ENCODE measurements around the gene RAB1A.
"Not testable (repeated sequence)": the region's sequence is repeated elsewhere in the genome, so short reads cannot be mapped to it uniquely, and the experiment has no call there.

Gene RAB1A

DNA sequence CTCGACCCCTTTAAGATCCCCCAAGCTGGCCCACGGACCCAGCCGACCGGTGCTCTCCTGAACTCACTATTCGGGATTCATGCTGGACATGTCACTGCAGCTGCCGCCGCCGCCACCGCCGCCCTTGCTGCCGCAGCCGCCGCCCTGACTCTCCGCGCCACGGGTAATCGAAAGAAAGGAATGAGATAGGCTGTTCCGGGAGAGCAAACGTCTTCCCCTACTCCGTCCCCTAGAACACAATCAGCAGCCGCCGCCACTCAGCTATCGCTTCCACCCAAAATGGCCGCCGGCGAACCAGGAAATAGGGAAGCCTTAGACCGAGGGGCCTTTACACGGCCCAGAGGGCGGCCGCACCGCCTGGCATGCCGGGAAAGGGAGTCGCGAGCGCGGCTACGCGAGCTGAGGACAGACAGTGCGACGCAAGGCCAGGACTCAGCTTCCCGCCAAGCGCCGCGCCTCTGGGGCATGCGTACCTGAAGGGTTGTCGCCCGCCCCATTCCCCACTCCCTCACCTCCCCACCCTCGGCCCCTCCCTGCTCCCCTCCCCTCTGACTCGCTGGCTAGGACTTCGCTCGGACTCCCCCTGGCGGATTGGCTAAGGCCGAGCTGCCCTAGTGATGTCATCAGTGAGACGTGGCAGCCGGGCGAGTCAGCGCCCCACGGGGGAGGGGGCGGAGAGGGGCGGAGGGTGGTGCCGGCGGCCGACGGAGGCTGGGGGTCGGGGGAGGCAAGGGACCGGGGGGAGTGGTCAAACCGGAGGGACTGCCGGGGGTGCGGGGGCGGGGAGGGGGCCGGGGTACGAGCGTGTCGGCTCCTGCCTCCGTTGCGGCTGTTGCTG is at the start of gene RAB1A:
Gene RAB1A, minus strand, starts transcription at position 281 of the 838 bp plus-strand sequence. Its CDS starts 191 bp downstream, at position 90.
- peak; percentile 100 for DNase-seq (ENCODE audit: low read depth)
- peak within 1 kb of the TSS; percentile 99 for H3K4me3 ChIP-seq (ENCODE audit: low read length)
- TF ChIP-seq, protein P1, sequence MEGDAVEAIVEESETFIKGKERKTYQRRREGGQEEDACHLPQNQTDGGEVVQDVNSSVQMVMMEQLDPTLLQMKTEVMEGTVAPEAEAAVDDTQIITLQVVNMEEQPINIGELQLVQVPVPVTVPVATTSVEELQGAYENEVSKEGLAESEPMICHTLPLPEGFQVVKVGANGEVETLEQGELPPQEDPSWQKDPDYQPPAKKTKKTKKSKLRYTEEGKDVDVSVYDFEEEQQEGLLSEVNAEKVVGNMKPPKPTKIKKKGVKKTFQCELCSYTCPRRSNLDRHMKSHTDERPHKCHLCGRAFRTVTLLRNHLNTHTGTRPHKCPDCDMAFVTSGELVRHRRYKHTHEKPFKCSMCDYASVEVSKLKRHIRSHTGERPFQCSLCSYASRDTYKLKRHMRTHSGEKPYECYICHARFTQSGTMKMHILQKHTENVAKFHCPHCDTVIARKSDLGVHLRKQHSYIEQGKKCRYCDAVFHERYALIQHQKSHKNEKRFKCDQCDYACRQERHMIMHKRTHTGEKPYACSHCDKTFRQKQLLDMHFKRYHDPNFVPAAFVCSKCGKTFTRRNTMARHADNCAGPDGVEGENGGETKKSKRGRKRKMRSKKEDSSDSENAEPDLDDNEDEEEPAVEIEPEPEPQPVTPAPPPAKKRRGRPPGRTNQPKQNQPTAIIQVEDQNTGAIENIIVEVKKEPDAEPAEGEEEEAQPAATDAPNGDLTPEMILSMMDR (IDR thresholded peaks at IDR 0.05; ENCODE audit: insufficient read depth, low read depth, low read length, missing control alignments) = peak; percentile 38

DNA sequence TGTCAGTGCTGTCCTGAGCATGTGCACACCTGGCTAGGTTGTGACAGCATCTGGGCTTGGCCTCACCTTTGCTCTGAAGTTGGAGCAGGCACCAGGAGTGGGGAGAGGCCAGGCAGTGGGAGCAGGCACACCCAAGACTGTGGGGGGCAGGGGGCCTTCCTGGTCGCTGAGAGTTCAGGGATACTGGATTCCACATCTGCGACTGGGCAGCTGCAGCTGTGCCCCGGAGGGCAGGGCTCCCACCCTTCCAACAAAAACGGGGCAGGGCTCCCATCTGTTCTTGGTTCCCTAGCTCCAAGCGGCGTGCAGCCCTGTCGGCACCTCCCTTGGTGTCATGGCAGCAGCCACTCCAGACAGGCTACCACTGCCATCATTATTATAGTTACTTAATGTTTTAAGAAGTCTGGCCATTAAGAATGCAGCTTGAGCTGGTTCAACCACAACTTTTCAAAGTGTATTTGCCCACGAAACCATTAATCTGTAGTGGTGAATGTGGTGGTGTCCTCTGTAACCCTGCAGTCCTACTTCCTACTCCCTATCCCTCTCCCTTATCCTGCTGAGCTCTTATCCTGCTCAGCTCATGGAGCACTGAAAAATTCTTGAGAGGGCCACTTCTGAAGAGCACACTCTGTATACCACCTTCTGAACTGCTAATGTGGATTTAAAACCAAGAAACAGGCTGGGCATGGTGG is 48.0 kb upstream of the RAB1A start:
- H3K4me3 ChIP-seq (ENCODE audit: low read length) = no peak overlapping the region
- no peak for DNase-seq (ENCODE audit: low read depth)
- TF ChIP-seq, protein P1 (IDR thresholded peaks at IDR 0.05; ENCODE audit: insufficient read depth, low read depth, low read length, missing control alignments) = no peak

DNA sequence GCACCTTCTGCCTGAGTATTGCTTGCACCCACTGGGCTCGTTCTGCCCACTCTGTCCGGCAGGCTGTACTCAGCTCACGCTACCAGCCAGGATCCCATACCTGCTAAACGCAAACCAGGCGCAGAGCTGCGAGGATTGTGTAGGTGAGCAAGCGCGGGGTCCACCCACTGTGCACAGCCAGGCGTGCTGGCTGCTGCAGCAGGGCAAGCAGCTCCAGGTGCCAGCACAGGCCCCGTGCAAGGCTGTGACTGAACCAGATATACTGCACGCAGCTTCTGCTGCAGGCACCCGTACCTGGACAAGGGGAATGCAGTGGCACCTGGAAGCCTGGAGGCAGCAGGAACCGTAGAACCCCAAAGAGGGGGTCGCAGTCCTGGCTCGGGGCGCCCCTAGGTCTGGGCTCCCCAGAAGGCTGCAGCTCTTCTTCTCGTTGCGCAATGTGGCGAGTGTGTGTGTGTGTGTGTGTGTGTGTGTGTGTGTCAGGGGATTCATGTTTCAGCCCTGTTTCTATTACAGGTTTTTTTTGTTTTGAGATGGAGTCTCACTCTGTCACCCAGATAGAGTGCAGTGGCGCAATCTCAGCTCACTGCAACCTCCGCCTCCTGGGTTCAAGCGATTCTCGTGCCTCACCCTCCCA is 46.1 kb upstream of the RAB1A start:
- DNase-seq (ENCODE audit: low read depth) = no peak
- TF ChIP-seq, protein P1 (IDR thresholded peaks at IDR 0.05; ENCODE audit: insufficient read depth, low read depth, low read length, missing control alignments) = no peak
- no peak overlapping the region for H3K4me3 ChIP-seq (ENCODE audit: low read length)

DNA sequence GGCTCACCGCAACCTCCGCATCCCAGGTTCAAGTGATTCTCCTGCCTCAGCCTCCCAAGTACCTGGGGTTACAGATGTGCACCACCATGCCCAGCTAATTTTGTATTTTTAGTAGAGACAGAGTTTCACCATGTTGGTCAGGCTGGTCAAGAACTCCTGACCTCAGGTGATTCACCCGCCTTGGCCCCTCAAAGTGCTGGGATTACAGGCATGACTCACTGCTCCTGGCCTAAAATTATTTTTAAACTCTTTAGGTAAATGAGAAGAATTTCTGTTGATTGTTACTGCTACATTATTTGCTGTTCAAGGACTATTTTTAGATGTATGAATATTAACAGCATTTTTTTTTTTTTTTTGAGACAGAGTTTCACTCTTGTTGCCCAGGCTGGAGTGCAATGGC is 44.1 kb upstream of the RAB1A start:
- not testable (repeated sequence) for H3K4me3 ChIP-seq (ENCODE audit: low read length)
- DNase-seq (ENCODE audit: low read depth) = peak; percentile 43

DNA sequence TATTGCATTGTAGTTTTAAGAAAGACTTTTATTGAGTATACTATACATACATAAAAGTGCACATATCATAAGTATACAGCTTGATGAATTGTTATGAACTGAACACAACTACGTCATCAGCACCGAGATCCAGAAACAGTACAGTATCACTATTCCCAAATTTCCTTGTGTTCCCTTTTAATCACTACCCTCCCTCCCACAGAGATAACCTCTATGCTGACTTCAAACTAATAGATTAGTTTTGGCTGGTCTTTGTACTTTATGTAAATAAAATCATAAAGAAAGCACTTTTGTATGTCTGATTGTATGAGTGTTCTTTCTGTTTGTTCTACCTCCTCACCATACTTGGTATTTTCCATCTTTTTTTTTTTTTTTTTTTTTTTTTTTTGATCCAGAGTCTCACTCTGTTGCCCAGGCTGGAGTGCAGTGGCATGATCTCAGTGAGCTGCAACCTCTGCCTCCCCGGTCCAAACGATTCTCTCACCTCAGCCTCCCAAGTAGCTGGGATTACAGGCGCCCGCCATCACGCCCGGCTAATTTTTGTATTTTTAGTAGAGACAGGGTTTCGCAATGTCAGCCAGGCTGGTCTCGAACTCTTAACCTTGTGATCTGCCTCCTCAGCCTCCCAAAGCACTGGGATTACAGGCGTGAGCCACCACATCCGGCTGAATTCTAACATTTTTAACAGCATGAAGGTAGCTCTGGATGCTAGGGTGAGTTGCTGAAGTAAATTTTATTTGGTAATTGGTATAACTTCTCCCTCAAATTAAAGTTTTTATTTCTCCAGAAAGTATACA is 43.3 kb upstream of the RAB1A start:
- no peak overlapping the region for H3K4me3 ChIP-seq (ENCODE audit: low read length)
- TF ChIP-seq, protein P1 (IDR thresholded peaks at IDR 0.05; ENCODE audit: insufficient read depth, low read depth, low read length, missing control alignments) = no peak
- DNase-seq (ENCODE audit: low read depth) = no peak

DNA sequence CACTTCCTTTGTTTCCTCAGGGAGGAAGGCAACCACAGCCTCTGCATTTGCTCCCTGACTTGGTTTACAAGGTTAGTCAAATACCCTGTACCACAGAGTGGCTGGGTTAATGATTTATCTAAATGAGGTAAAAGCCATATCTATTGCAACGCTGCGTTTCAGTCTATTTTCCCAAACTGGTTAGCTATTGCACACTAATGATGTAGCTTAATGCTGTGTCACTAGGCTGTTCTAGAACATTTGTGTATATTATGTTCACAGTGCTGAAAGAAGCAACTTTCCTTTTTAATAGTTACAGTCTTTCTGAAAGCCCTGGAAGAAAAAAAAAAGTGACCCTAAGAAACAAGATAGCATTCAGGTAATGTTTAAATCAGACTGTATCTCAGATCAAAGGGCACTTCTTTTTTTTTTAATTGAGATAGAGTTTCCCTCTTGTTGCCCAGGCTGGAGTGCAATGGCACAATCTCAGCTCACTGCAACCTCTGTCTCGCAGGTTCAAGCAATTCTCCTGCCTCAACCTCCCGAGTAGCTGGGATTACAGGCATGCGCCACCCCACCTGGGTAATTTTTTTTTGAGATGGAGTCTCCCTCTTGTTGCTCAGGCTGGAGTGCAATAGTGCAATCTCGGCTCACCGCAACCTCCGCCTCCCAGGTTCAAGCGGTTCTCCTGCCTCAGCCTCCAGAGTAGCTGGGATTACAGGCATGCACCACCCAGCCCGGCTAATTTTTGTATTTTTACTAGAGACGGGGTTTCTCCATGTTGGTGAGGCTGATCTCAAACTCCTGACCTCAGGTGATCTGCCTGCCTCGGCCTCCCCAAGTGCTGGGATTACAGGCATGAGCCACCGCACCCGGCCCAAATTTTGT is 40.9 kb upstream of the RAB1A start:
- H3K4me3 ChIP-seq (ENCODE audit: low read length); DNase-seq (ENCODE audit: low read depth): not testable (repeated sequence)

DNA sequence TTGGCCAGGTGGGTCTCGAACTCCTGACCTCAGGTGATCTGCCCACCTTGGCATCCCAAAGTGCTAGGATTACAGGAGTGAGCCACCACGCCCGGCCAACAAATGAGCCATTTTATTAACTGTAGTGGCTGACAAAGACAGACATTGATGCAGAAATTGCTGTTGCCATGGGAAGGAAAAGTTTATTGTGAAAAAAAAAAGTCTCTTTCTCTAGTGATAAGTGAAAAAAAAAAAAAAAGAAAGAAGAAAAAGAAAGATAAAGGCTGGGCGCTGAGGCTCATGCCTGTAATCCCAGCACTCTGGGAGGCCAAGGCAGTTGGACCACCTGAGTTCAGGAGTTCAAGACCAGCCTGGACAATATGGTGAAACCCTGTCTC is 39.8 kb upstream of the RAB1A start:
- TF ChIP-seq, protein P1 (IDR thresholded peaks at IDR 0.05; ENCODE audit: insufficient read depth, low read depth, low read length, missing control alignments) = no peak
- no peak for DNase-seq (ENCODE audit: low read depth)

More for the DNA sequence above, 39.8 kb upstream of the RAB1A start:
- H3K4me3 ChIP-seq (ENCODE audit: low read length) = no peak overlapping the region

Measured in epithelial cell of esophagus (primary cell).